CD4-positive, alpha-beta T cell treated with Interleukin-10 for 1 hour (primary cell): ENCODE measurements around the gene GSK3B.
"Not testable (repeated sequence)": the region's sequence is repeated elsewhere in the genome, so short reads cannot be mapped to it uniquely, and the experiment has no call there.

Experiments
- DNase-seq: peaks from one replicate; pipeline ENCODE4 v3.0.0-alpha.2; 2020

The GSK3B gene

DNA sequence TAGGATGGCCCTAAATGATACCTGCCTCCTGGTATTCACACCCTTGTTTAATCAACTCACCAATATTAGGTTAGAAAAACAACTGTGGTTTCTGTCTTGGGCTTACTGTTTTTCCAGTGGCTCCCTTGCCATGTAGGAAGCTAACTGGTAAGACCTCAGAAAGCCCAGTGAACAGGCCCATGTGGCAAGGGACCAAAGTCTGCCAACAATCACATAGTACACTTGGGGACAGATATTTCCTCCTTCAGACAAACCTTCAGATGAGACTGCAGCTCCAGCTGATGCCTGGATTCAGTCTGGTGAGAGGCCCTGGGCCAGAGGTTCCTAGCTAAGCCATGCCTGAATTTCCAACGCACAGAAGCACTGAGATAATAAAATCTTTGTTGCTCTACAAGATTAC lies 96.1 kb downstream of the GSK3B start:
- DNase-seq: no peak

DNA sequence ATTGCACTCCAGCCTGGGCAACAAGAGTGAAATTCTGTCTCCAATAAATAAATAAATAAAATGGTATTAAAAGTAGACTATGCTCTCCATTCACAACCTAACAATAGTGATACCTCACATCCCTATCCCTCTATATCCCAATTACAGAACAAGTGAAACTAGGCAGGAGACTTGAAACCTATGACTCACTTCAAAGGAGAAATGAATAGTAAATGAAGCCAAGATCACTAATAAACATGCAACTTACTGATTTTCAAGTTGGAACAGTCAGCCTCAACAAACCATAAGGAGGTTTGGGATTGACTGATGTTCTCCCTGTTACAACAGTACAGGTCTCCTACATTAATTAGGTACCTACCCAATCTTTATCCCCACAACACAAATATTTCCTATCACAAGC lies 103.4 kb downstream of the GSK3B start:
- no peak for DNase-seq

DNA sequence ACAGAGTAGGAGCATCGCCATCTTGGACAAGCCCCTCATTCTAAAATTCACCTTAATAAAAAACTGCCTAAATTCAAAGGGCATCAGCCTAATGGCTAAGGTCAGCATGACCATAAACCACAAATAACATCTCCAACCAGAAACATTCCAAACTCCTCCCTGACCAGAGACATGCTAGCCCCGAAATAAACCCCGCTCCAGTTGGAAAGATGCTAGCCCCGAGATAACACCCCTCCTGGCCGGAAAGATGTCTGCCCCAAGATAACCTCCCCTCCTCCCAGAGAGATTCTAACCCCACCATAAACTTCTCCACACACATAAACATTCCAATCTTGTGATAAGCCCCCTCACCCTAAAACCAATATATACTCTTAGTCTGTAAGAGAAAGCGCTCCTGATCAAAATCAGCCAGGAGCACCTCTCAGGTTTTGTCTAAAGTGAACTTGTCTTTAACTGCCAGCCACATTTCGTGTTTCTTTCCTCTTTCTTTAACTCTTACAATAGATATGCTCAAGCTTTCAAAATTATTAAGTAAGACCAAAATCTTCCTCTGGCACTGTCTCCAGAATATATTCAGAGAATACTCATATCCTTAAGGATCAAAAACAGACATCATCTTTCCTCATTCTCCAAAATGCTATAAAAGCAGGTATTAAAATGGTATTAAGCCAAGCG lies 104.1 kb downstream of the GSK3B start:
- no peak for DNase-seq

DNA sequence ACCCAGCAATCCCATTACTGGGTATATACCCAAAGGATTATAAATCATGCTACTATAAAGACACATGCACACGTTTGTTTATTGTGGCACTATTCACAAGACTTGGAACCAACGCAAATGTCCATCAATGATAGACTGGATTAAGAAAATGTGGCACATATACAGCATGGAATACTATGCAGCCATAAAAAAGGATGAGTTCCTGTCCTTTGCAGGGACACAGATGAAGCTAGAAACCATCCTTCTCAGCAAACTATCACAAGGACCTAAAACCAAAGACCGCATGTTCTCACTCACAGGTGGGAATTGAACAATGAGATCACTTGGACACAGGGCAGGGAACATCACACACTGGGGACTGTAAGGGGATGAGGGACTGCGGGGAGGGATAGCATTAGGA lies 107.4 kb downstream of the GSK3B start:
- DNase-seq: not testable (repeated sequence)

DNA sequence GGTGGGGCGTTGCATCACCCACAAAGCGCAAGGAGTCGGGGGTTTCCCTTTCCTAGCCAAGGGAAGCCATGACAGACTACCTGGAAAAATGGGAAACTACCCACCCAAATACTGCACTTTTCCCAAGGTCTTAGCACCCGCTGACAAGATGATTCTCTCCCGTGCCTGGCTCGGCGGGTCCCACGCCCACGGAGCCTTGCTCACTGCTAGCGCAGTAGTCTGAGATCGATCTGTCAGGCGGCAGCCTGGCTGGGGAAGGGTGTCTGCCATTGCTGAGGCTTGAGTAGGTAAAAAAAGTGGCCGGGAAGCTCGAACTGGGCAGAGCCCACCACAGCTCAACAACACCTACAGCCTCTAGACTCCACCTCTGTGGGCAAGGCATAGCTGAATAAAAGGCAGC lies 112.9 kb downstream of the GSK3B start:
- no peak for DNase-seq

DNA sequence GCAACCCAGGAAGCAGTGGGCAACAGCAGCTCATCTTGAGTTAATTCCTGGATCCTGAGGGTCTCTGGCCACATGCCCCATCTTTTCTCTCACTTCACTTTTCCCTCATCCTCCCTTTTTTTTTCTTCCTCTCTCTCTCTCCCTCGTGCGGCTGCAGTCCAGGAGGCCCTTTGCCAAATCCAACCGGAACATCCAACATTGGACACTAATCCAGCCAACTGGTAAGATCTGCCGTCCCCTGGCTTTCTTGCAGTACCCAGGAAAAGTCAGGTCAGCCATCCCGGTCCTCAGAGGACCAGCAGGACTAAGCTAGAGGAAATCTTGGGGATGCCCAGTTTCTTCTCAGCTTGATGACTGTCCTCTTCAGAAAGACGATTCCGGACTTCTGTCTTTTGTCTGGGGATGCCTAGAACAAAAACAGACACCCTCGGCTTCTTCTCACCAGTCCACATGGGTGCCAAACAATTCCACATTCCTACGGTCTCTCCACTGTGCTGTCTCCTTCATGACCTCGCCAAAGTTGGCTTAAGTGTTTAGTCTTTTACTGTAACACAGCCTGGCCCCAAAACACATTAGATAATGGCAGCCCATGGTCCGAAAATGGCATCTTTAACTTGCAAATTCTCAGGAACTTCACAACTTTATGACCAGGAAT lies 115.6 kb downstream of the GSK3B start:
- DNase-seq: no peak

DNA sequence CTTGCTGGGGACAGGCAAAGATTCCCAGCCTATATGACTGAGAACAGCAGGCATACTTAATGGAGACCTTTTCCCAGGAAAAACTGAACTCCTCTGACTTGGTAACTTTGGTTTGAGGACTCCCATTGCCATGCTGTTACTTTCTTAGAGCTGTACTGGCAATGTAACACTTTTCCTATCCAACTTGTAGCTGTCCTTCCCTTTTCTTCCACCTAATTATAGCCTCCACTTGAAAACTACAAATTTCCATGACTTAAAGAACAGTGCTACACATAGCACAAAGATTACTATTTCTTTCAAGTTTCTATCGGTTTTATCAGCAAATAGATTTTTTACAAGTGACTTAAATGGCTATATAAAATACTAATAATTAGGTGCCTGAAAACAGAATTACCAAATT lies 116.9 kb downstream of the GSK3B start:
- DNase-seq: no peak

DNA sequence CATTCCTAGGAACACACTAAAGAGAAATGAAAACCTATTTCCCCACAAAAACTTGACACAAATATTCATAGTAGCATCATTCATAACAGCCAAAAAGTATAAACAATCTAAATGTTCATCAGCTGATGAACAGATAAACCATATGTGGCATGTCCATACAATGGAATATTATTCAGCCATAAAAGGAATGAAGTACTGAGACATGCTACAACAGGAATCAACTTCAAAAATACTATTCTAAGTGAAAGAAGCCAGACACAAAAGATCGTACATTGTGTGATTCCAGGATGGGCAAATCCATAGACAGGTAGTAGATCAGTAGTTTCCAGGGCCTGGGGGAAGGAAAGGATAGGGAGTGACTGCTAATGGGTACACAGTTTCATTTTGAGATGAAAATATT lies 118.0 kb downstream of the GSK3B start:
- no peak for DNase-seq

DNA sequence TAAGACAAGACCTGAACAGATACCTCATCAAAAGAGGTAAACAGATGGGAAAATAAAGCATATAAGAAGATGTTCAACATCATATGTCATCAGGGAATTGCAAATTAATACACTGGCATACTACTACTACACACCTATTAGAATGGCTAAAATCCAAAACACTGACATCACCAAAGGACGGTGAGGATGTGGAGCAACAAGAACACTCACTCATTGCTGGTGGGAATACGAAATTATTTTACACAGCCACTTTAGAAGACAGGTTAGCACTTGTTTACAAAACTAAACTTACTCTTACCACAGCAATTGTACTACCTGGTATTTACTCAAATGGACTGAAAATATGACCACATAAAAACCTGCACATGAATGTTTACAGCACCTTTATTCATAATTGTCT lies 119.6 kb downstream of the GSK3B start:
- DNase-seq: no peak

DNA sequence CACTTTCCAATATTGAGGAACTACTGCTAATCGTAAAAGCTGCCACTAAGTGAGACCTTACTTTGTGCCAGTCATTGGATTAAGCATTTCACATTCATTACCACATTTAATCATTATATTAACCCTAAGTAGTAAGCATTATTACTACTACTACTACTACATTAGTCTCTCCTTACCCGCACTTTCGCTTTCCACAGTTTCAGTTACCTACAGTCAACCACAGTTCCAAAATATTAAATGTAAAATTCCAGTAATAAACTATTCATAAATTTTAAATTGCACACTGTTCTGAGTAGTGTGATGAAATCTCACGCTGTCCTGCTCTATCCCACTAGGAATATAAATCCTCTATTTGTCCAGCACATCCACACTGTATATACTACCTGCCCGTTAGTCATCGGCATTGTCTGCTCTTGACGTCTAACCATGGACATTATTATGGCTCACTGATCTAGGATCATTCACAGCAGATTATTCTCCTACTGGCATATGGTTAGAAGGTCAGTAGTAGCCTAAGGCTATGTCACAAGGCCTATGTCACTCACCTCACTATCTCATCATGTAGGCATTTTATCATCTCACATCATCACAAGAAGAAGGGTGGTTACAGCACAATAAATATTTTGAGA lies 121.1 kb downstream of the GSK3B start:
- no peak for DNase-seq

DNA sequence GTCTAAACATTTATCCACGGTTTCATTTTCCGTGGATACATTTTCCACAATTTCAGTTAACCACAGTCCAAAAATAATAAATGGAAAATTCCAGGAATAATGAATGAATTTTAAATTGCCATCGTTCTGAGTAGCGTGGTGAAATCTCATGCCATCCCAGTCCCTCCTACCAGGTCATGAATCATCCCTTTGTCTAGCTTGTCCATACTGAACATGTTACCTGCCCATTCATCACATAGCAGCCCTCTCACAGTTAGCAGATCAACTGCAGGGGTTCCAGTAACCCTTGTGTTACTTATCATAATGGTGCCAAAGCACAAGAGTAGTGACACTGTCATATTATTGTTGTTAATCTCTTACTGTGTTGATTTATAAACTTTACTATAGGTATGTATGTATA lies 124.5 kb downstream of the GSK3B start:
- DNase-seq: no peak

DNA sequence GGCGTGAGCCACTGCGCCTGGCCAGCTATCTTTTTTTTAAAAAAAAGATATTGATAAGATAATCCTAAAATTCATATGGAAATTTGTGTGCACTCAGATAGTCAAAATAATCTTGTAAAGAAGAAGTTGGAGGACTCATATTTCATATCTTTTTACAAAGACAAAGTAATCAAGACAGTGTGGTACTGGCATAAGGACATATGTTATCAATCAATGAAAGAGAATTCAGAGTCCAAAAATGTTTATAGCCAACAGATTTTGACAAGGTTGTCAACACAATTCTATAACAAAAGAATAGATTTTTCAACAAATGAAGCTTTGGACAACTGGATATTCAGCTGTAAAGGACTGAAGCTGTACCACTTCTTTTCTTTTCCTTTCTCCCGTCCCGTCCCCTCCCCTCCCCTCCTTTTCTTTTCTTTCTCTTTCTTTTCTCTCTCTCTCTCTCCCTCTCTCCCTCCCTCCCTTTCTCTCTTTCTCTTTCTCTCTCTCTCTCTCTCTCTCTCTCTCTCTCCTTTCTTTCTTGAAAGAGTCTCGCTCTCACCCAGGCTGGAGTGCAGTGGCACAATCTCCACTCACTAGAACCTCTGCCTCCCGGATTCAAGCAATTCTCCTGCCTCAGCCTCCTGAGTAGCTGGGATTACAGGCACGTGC lies 126.8 kb downstream of the GSK3B start:
- DNase-seq: no peak

DNA sequence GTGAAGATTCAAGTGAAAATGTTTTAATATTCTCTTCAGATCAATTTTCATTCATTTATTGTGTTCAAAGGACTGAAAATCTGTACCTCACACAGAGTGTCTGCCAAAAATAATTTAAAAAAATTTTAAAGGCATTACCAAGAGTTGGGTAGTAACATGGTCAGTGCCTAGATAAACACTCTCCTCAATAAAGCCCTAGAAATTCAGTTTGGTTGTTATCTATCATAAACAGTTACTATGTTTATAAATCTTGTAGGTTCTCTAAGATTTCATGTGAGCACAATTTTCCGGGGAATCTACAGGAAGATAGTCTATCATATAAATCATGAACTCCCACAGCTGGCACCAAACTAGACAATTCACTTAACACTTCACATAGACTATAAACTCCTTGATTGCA lies 128.6 kb downstream of the GSK3B start:
- DNase-seq: no peak

DNA sequence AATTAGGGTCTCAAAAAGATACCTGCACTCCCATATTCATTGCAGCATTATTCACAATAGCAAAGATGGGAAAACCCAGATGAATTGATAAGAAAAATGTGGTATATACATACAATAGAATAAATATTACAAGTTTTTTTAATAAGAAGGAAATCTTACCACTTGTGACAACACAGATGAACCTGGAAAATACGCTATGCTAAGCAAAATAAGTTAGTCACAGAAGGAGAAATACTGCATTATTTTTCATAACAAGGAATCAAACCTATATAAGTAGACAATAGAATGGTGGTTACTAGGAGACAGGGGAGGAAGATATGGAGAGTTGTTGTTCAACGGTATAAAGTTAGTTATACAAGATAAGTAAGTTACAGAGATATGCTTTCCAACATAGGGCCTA lies 130.0 kb downstream of the GSK3B start:
- DNase-seq: no peak

DNA sequence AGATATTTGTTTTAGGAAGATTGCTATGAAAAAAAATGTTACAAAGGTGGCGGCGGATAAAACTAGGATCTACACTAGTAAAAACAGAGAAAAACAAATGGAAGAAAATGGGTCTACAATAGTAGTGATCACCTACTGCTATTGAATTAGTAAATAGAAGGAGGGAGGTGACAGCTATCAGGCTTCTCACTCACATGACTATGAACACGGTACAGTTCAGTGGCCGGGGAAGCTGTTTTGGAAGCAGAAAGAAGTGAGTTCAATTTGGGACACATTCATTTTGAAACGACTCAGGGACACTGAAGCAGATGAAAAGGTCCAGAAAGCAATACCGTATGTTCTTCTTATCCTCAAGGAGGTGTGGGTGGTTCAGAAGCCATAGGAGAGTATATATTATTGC lies 138.3 kb downstream of the GSK3B start:
- no peak for DNase-seq

DNA sequence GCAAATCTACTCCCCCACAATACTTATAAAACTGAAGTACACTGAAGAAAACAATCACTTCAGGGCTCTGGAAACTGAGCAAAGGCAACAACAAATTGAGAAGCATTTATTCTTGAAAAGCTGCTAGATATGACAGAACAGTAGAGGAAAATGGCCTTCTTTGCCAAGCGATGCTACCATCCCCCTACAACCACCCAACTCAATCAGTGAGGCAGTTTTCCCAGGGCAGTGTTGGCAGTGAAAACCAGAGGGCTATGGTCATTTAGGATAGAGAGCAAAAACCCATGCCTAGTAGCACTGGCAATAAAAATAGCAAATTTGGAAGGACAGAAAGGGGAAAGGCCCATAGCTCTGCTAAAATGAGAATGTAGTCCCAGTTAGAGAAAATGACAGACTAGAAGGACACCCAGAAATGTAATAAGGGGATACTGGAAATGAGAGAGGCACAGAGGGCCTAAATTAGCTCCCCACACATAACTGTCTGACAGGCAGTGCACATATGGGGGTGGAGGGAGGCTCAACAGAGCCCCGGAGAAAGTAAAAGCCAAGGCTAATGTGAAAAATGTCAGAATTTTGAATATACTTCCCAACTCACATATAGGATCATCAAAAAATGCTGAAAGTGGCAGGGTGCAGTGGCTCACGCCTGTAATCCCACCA lies 143.5 kb downstream of the GSK3B start:
- DNase-seq: no peak

DNA sequence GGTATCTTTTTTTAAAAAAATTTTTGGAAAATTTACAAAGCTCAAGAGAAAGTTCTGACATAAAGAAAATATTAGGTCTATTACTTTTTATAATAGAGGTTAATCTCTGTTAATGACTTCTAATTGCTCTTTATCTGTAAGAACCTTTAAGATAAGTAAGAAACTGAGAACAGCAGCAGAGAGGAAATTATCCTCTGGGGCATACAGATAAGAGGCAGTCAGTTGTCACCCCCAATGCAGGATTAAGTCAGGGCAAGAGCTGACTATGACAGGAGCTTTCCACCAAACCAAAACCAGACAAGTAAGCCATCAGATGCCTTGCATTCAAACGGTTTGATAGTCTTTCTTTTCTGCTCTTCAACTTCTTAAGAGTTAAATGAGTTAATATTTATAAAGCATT lies 149.0 kb downstream of the GSK3B start:
- DNase-seq: no peak

DNA sequence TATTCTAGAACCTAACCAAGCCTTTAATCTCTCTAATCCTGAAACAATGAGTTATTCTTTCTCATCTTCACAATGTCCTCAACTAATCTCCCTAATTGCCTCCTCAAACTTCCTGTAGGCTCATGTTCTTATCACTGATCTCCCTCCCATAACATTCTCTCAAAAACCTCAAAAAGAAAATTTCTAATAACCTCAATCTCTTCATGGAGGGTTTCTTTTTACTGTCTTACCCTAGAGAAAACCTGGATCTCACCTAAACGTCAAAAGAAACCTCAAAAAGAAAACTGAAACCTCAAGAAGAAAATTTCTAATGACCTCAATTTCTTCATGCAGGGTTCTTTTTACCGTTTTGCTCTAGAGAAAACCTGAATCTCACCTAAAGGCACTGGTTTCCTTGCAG lies 150.2 kb downstream of the GSK3B start:
- no peak for DNase-seq

DNA sequence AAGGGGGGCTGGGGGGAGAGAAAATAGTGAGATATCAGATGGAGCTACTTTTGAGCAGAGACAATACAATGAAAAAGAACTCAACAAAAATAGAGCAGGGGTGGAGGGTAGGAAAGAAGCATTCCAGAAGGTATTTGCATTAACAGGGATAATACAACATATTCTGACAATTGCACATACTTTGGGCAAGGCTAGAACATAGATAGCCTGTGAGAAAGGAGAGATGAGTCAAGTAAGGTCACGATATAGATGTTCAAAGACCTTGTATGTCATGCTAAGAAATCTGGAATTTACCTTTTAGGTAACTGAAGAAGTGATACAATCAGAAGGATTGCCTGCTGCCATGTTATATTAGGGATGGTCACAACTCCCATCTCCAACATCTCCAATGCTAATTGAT lies 155.2 kb downstream of the GSK3B start:
- no peak for DNase-seq

DNA sequence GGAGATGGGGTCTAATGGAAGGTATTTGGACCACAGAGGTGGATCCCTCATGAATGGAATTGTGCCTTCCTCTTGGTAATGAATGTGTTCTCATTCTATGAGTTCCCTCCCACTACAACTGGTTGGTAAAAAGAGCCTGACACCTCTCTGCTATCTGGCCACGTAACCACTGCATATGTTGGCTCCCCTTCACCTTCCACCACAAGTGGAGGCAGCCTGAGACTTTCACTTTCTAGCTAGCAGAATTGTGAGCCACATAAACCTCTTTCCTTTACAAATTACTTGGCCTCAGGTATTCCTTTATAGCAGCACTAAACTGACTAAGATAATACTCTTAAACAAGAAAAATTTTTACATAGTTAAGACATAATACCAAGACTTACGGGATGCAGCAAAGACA lies 157.0 kb downstream of the GSK3B start:
- DNase-seq: peak; percentile 49

DNA sequence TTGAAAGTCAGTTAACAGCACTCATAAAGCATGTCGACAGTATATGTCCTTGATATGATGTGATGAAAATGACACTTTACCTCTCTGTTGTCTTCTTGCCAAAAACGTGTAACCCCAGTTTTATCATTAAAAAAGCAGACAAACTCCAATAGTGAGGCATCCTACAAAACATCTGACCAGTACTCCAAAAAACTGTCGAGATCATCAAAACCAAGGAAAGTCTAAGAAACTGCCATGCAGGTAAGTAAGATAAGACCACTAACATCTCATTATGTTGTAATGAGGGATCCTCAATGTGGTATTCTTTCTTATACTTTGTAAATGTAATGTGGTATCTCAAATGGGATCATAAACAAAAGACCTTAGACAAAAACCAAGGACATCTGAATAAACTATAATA lies 160.0 kb downstream of the GSK3B start:
- no peak for DNase-seq

DNA sequence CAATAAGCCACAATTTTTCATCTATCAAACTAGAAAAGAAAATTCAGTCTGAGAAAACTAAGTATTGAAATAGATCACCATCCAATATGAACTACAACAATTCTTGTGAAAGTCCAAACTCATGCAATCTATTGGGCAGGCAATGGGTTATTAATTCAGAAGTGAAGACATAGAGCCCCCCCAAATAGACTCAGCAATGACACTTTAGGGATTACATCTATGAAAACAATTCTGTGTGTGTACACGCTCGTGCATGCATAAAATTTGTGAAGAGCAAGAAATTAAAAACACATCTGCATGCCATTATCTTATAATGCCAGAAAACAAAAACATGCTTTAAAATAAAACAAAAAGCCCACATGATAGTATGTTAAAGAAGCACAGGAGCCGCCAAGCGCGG lies 161.0 kb downstream of the GSK3B start:
- DNase-seq: no peak

DNA sequence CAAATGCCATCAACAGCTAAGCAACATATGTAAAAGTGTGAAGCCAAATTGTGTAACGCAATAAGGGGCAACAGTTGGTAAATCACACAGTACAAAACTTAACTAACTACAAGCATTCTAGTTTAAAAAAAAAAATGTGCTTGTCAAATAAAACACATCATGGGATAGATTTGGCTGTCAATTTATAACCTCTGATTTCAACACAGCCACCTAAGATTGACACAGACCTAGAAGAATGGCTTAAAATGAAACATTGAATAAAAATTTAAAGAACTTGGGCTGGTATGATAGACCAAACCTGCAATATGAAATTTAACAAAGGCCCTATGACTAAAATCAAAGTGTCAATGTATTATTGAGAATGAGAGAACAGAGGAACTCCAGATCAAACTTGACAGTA lies 164.0 kb downstream of the GSK3B start:
- DNase-seq: no peak

DNA sequence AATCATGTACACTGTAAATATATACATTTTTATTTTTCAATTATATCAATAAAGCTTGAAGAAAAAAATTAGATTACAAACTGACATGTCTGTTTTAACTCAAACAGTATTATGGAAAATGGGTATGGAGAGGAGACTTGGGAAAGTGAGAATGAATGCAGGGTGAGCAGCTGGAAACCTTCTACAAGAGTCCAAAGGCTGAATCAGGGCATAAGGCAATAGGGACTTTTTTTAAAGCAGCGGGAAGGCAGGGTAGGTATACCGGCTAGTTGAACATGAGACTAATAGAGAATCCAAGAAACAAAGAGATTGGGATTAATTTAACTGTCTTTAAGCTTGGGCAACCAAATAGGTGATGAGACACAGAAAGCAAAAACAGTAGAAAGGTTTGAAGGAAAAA lies 167.1 kb downstream of the GSK3B start:
- no peak for DNase-seq
